GM12865 (cell line): Measurements from ENCODE around the gene BORA.
"Not testable (repeated sequence)": the region's sequence is repeated elsewhere in the genome, so short reads cannot be mapped to it uniquely, and the experiment has no call there.

Experiments used
- DNase-seq: peaks from one replicate; pipeline ENCODE4 v3.0.0; 2010; ENCODE audit warnings: low read depth
- H3K4me3 ChIP-seq: 2 replicates; pipeline ENCODE4 v1.5.1; 2011; ENCODE audit warnings: mild to moderate bottlenecking, low read depth, low read length, control low read depth
- TF ChIP-seq, protein P1 (sequence below): IDR thresholded peaks from 2 replicates; pipeline ENCODE4 v1.5.1; 2011; ENCODE audit warnings: low read length, control low read depth, low read depth, inconsistent platforms; ENCODE audit not compliant: insufficient read depth; ENCODE audit errors: missing control alignments

The BORA gene

DNA sequence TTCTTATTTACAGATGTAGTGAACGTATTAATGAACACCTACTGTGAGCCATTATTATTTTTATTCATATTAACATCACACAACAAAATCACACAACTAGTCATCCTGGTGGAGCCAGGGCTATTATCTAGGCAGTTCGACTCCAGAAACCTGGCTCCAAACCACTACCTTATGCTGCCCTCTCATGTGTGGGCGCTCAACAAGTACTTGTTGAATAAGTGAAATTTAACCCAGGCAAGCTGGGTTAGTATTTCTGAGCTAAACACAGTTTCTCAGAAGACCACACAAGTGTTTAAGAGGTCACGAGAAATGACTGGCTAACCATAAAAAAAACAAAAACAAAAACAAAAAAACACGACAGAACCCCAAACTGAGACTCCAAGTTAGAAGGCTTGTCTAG, 33.9 kb upstream of the BORA start:
- H3K4me3 ChIP-seq, result no peak overlapping the region
- TF ChIP-seq, protein P1, sequence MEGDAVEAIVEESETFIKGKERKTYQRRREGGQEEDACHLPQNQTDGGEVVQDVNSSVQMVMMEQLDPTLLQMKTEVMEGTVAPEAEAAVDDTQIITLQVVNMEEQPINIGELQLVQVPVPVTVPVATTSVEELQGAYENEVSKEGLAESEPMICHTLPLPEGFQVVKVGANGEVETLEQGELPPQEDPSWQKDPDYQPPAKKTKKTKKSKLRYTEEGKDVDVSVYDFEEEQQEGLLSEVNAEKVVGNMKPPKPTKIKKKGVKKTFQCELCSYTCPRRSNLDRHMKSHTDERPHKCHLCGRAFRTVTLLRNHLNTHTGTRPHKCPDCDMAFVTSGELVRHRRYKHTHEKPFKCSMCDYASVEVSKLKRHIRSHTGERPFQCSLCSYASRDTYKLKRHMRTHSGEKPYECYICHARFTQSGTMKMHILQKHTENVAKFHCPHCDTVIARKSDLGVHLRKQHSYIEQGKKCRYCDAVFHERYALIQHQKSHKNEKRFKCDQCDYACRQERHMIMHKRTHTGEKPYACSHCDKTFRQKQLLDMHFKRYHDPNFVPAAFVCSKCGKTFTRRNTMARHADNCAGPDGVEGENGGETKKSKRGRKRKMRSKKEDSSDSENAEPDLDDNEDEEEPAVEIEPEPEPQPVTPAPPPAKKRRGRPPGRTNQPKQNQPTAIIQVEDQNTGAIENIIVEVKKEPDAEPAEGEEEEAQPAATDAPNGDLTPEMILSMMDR, result no peak
- no peak for DNase-seq

DNA sequence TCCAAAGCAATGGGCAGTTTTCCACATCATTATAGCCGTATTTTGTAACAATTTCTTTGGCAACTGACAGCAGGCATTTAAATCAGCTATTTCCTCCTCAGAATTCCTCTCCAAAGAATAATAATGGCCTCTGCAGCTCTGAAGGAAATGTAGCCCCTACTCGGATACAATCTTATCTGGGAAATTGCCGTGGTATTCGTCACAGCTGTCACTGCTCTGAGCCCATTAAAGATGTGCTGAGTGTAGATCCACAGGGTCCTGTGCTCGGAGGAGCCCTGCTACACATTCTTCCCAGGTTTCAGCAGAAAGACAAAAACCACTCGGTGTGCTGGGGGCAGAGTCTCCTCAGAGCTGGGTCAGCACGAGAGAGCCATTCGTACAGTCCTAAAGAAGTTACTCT, 33.4 kb upstream of the BORA start:
- H3K4me3 ChIP-seq, result no peak overlapping the region
- DNase-seq, result no peak
- TF ChIP-seq, protein P1, result no peak

- TF ChIP-seq, protein P1, result no peak
- DNase-seq, result no peak
- H3K4me3 ChIP-seq, result no peak overlapping the region
Observed at GRCh38 chr13:72696579-72696978, 31.1 kb upstream of the BORA start.

GRCh38 chr13:72698164-72698563, 29.6 kb upstream of the BORA start:
- DNase-seq, result no peak
- no peak overlapping the region for H3K4me3 ChIP-seq
- TF ChIP-seq, protein P1, result no peak

- TF ChIP-seq, protein P1, result no peak
- no peak for DNase-seq
- H3K4me3 ChIP-seq, result no peak overlapping the region
Observed at GRCh38 chr13:72700509-72700908, 27.2 kb upstream of the BORA start.

- DNase-seq, result no peak
- TF ChIP-seq, protein P1, result no peak
- no peak overlapping the region for H3K4me3 ChIP-seq
Observed at GRCh38 chr13:72716776-72717175, 10.9 kb upstream of the BORA start.

GRCh38 chr13:72726185-72726584, 1.5 kb upstream of the BORA start:
- peak overlapping the region; percentile 100 for H3K4me3 ChIP-seq
- not testable (repeated sequence) for DNase-seq

GRCh38 chr13:72726726-72727416, 852 bp upstream of the BORA start:
- TF ChIP-seq, protein P1, result no peak
- peak overlapping the region; percentile 100 for H3K4me3 ChIP-seq
- peak; percentile 60 for DNase-seq
